AG04449 (cell line): Measurements from ENCODE around the gene REV1.

ENCODE experiments used
- CTCF ChIA-PET: fragments of 350-600 bp; formaldehyde crosslinking; extraction: SDS; loops from one replicate; lab custom pipeline; 2021; ENCODE audit warnings: antibody characterized with exemption; lab: Yijun Ruan, JAX
- POLR2A ChIA-PET: fragments of 400-600, 350-600 bp; formaldehyde crosslinking; extraction: SDS; loops from one replicate; lab custom pipeline; 2020; ENCODE audit warnings: antibody characterized with exemption, inconsistent platforms; lab: Yijun Ruan, JAX
- DNase-seq: peaks from one replicate; pipeline ENCODE4 v3.0.0-alpha.2; 2010; ENCODE audit warnings: low read depth, low spot score
- H3K4me3 ChIP-seq: 2 replicates; pipeline ENCODE4 v1.5.1; 2011; ENCODE audit warnings: low read depth, mild to moderate bottlenecking, control low read depth, low read length
- CTCF ChIP-seq: IDR thresholded peaks from one replicate; pipeline ENCODE4 v1.5.1; 2011; ENCODE audit warnings: mild to moderate bottlenecking, moderate library complexity, low read length, control low read depth, inconsistent platforms; ENCODE audit not compliant: insufficient read depth; ENCODE audit errors: missing control alignments

Gene REV1

DNA sequence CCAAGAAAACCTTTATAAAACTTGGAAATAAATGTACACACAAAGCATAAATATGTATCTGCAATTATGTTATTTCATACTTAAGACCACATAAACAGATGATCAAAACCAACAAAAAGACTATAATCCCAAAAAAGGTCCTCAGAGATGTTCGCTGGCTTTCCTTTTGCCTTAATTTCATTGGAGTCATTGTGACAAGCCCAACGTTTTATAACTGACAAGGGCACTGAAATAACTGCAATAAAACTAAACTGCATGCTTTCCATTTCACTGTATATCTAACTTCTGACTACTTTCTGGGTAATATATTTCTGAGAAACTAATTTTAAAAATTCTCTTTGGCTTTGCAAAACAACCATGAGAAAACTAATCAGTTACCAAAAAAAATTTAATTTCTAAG is 56.5 kb downstream of the REV1 start:
- DNase-seq, result no peak
- POLR2A ChIA-PET, result no interaction called here
- CTCF ChIA-PET, result no interaction called here
- no peak overlapping the region for H3K4me3 ChIP-seq
- no peak for TF ChIP-seq CTCF

DNA sequence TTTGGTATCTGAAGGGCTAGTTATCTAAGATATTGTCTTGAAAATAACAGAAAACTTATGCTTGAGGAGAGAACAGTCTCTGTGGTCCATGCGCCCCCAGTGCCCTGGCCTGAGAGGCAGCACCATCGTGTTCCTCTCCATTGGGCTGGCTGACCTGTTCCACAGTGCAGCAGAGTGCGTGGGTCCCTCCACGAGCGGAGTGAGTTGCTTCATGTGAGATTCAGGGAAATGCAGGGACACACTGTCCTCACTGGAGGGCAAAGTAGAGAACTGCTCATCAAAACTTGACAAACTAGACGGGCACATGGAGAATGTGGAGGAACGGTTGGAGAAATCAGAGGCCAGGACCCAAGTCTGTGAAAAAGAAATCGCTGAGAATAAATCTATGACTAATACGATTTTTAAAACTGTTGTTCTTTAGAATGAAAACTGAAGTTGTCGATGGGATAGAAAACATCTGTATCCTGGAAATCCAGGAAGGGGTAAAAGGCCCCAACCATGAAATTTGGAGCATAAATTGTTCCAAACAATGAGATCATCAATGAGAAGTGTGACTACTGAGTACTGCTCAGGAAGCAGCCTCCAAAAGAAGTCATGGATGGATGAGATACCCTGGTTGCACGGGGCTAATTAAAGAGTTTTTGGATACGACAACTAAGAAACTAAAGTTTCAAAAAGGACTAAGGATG is 58.1 kb downstream of the REV1 start:
- TF ChIP-seq CTCF, result no peak
- ChIA-PET CTCF (interaction anchor here (0.7 to 1.2 kb wide), 2 partner anchors 10 to 31 kb away, joined by 3 read pairs; no protein-coding TSS in a partner anchor), POLR2A (no interaction called here)
- H3K4me3 ChIP-seq, result no peak overlapping the region
- DNase-seq, result no peak

DNA sequence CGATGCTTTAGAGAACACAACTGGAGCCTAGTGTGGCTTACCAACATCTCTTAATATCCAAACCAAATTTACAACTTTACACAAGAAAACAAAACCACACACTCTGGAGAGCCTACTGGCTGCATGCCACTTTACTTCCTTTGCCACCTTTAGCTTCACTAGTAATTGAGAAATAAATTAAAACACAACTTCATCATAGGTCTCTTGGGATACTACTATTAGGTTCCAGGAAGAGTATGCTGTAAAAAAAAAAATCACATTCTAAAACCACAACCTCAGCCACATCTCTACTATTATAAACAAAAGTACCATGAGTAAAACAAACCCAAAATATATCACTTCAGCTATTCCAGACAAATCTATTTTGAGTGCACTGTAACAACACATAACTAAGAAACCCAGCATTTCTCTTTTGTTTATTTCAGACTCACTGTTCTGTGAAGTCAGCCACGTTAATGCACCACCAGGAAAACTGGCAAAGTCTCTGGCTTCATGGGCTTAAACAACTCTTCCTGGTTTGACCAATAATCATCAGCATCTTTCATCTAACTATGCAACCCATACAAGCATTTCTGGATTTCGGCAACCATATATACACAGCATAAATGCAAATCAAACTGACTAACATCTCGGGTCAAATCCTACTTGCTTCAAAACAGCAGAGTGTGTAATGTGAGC is 59.1 kb downstream of the REV1 start:
- peak; percentile 52 for DNase-seq
- CTCF ChIA-PET, result interaction anchor here (0.7 kb wide), 2 partner anchors 32 to 42 kb away, joined by 3 read pairs; no protein-coding TSS in a partner anchor
- TF ChIP-seq CTCF, result no peak
- POLR2A ChIA-PET, result no interaction called here
- no peak overlapping the region for H3K4me3 ChIP-seq

- CTCF ChIA-PET, result no interaction called here
- no peak for DNase-seq
- no peak overlapping the region for H3K4me3 ChIP-seq
- no peak for TF ChIP-seq CTCF
- POLR2A ChIA-PET, result no interaction called here
Measured at GRCh38 chr2:99425022-99425421, 64.8 kb downstream of the REV1 start.

GRCh38 chr2:99424371-99424770 is 65.4 kb downstream of the REV1 start:
- POLR2A ChIA-PET, result no interaction called here

More at GRCh38 chr2:99424371-99424770, 65.4 kb downstream of the REV1 start:
- TF ChIP-seq CTCF, result no peak
- H3K4me3 ChIP-seq, result no peak overlapping the region
- no peak for DNase-seq
- CTCF ChIA-PET, result no interaction called here
